Endothelial cell (in vitro differentiated cells): ENCODE measurements around the gene ASAP2. TPM values are rescaled to one million over a fixed set of nuclear protein-coding genes. Genes with fewer than 3 reads are reported as not detected.

ENCODE experiments used
- DNase-seq: peaks from one replicate; pipeline ENCODE4 v3.0.0; 2021; ENCODE audit warnings: low spot score
- H3K27ac Mint-ChIP-seq: one replicate; pipeline ENCODE4 v1.8.0; 2021; ENCODE audit warnings: mixed read lengths, inconsistent platforms; ENCODE audit not compliant: unreplicated experiment
- H3K27me3 Mint-ChIP-seq: one replicate; pipeline ENCODE4 v1.8.0; 2021; ENCODE audit warnings: mild to moderate bottlenecking, moderate library complexity, mixed read lengths, inconsistent platforms; ENCODE audit not compliant: unreplicated experiment
- H3K36me3 Mint-ChIP-seq: one replicate; pipeline ENCODE4 v1.8.0; 2021; ENCODE audit warnings: mild to moderate bottlenecking, low read depth, mixed read lengths, inconsistent platforms; ENCODE audit not compliant: unreplicated experiment
- H3K4me1 Mint-ChIP-seq: one replicate; pipeline ENCODE4 v1.8.0; 2021; ENCODE audit warnings: mild to moderate bottlenecking, mixed read lengths, inconsistent platforms; ENCODE audit not compliant: unreplicated experiment
- H3K4me3 Mint-ChIP-seq: one replicate; pipeline ENCODE4 v1.8.0; 2021; ENCODE audit warnings: mild to moderate bottlenecking, mixed read lengths, inconsistent platforms; ENCODE audit not compliant: unreplicated experiment
- H3K9me3 Mint-ChIP-seq: one replicate; pipeline ENCODE4 v1.8.0; 2021; ENCODE audit warnings: mixed read lengths, inconsistent platforms; ENCODE audit not compliant: unreplicated experiment
- CTCF ChIP-seq: fragments of 200-600 bp; sonication (generic); IDR thresholded peaks from one replicate; pipeline ENCODE4 v1.5.0; 2021; ENCODE audit warnings: antibody characterized with exemption; ENCODE audit not compliant: unreplicated experiment
- total RNA-seq: library from RNA; stranded (reverse); fragmentation: NEBNext Ultra II Directional; extraction: Animal tissue kit (Norgen Biotek cat#: 25700); gene quantifications from one replicate; pipeline ENCODE4 v1.2.1, GENCODE V29; 2021; ENCODE audit not compliant: unreplicated experiment

ASAP2 gene
- total RNA-seq, 1 donor from 2014 or later: 31.8 TPM

- no peak overlapping the region for H3K27ac Mint-ChIP-seq
- peaks cover 7% of the 10 kb centered on the region for H3K4me1 Mint-ChIP-seq
- TF ChIP-seq CTCF: no peak
- H3K9me3 Mint-ChIP-seq: no peaks in the 10 kb centered on the region
- peaks cover 2% of the 10 kb centered on the region for H3K27me3 Mint-ChIP-seq
- DNase-seq: no peak
- H3K4me3 Mint-ChIP-seq: no peak overlapping the region
- H3K36me3 Mint-ChIP-seq: peaks cover 16% of the 10 kb centered on the region
Measured at GRCh38 chr2:9288681-9289338, 82.2 kb downstream of the ASAP2 start.

GRCh38 chr2:9291331-9291730 is 84.7 kb downstream of the ASAP2 start:
- peaks cover 2% of the 10 kb centered on the region for H3K27me3 Mint-ChIP-seq
- peaks cover 16% of the 10 kb centered on the region for H3K36me3 Mint-ChIP-seq
- no peak overlapping the region for H3K27ac Mint-ChIP-seq
- H3K9me3 Mint-ChIP-seq: no peaks in the 10 kb centered on the region
- no peak overlapping the region for H3K4me3 Mint-ChIP-seq
- H3K4me1 Mint-ChIP-seq: peaks cover 7% of the 10 kb centered on the region
- no peak for DNase-seq
- no peak for TF ChIP-seq CTCF

- Mint-ChIP-seq H3K36me3 (peaks cover 14% of the 10 kb centered on the region), H3K9me3 (no peaks in the 10 kb centered on the region), H3K4me3 (no peak overlapping the region), H3K27ac (no peak overlapping the region), H3K27me3 (peaks cover 4% of the 10 kb centered on the region), H3K4me1 (peaks cover 11% of the 10 kb centered on the region)
- DNase-seq: no peak
- TF ChIP-seq CTCF: no peak
Measured at GRCh38 chr2:9291866-9292265, 85.3 kb downstream of the ASAP2 start.

GRCh38 chr2:9292426-9292825 is 85.8 kb downstream of the ASAP2 start:
- DNase-seq: no peak
- H3K9me3 Mint-ChIP-seq: no peaks in the 10 kb centered on the region
- TF ChIP-seq CTCF: no peak
- no peak overlapping the region for H3K4me3 Mint-ChIP-seq
- H3K36me3 Mint-ChIP-seq: peaks cover 9% of the 10 kb centered on the region
- H3K27me3 Mint-ChIP-seq: peaks cover 4% of the 10 kb centered on the region
- H3K27ac Mint-ChIP-seq: no peak overlapping the region
- peaks cover 14% of the 10 kb centered on the region for H3K4me1 Mint-ChIP-seq

- H3K4me3 Mint-ChIP-seq: no peak overlapping the region
- H3K4me1 Mint-ChIP-seq: peaks cover 26% of the 10 kb centered on the region
- H3K27me3 Mint-ChIP-seq: peaks cover 4% of the 10 kb centered on the region
- no peak for TF ChIP-seq CTCF
- H3K9me3 Mint-ChIP-seq: no peaks in the 10 kb centered on the region
- peaks cover 9% of the 10 kb centered on the region for H3K36me3 Mint-ChIP-seq
- H3K27ac Mint-ChIP-seq: no peak overlapping the region
- DNase-seq: no peak
Measured at GRCh38 chr2:9294764-9295163, 88.2 kb downstream of the ASAP2 start.
